H1 (cell line): ENCODE results near the gene HMGN1. TPM values are rescaled to one million over a fixed set of nuclear protein-coding genes. Genes with fewer than 3 reads are reported as not detected.

Source experiments
- CTCF ChIA-PET: fragments of 300-600 bp; sonication (Branson Sonifier 250); formaldehyde crosslinking; loops from one replicate; lab custom pipeline; 2021; ENCODE audit not compliant: partially characterized antibody; lab: Charles Lee
- POLR2A ChIA-PET: fragments of 300-600 bp; sonication (Branson Sonifier 250); formaldehyde crosslinking; loops from one replicate; lab custom pipeline; 2021; ENCODE audit warnings: inconsistent platforms; ENCODE audit not compliant: partially characterized antibody; lab: Charles Lee
- DNase-seq, 2 experiments: peaks; one replicate each; pipeline versions ENCODE4 v3.0.0 to v3.0.0-alpha.2; 2010 to 2022; ENCODE audit warnings: low spot score in 2 of 2, low read depth in 1 of 2, mixed read lengths in 1 of 2
- FAIRE-seq: peaks from 2 replicates; lab custom pipeline; 2011; peaks lifted over from hg19 to GRCh38; lab: Jason Lieb, UNC
- H2AFZ ChIP-seq: 2 replicates; pipeline ENCODE4 v1.8.1; 2012; ENCODE audit warnings: low read length, inconsistent platforms
- H2AK5ac ChIP-seq: 2 replicates; pipeline ENCODE4 v1.6.1; 2013; ENCODE audit warnings: low read depth, low read length
- H2BK120ac ChIP-seq: replicated peaks from 2 replicates; pipeline ENCODE3; 2013; ENCODE audit warnings: low read depth, low read length, inconsistent platforms
- H2BK12ac ChIP-seq: 2 replicates; pipeline ENCODE4 v1.6.1; 2013; ENCODE audit warnings: low read depth, low read length
- H2BK15ac ChIP-seq: 2 replicates; pipeline ENCODE4 v1.6.1; 2013; ENCODE audit warnings: low read length
- H2BK20ac ChIP-seq: 2 replicates; pipeline ENCODE4 v1.6.1; 2013; ENCODE audit warnings: low read length
- H2BK5ac ChIP-seq: 2 replicates; pipeline ENCODE4 v1.6.1; 2013; ENCODE audit warnings: low read depth, low read length
- H3K14ac ChIP-seq: 2 replicates; pipeline ENCODE4 v1.6.1; 2013; ENCODE audit warnings: inconsistent platforms; ENCODE audit not compliant: insufficient read length
- H3K18ac ChIP-seq: 2 replicates; pipeline ENCODE4 v1.6.1; 2013; ENCODE audit warnings: low read length; ENCODE audit errors: extremely low read depth
- H3K23ac ChIP-seq: 2 replicates; pipeline ENCODE4 v1.6.1; 2013; ENCODE audit warnings: inconsistent platforms; ENCODE audit not compliant: insufficient read length
- H3K23me2 ChIP-seq: 2 replicates; pipeline ENCODE4 v1.6.1; 2013; ENCODE audit warnings: low read depth, low read length
- H3K27ac ChIP-seq: 2 replicates; pipeline ENCODE4 v1.6.1; 2011; ENCODE audit warnings: low read depth, low read length, inconsistent platforms
- H3K27me3 ChIP-seq, 4 experiments: replicated peaks in 1 of 4; 1 replicate in 1 of 4; 2 replicates in 3 of 4; pipeline versions ENCODE4 v1.6.1 to v1.8.1; 2011 to 2013; ENCODE audit warnings: low read length in 3 of 4, mild to moderate bottlenecking in 3 of 4, inconsistent platforms in 2 of 4, mixed read lengths in 2 of 4, moderate library complexity in 1 of 4; ENCODE audit not compliant: control insufficient read depth in 3 of 4, insufficient read depth in 3 of 4; ENCODE audit errors: extremely low read depth in 1 of 4
- H3K36me3 ChIP-seq, 4 experiments: 2 replicates each; pipeline versions ENCODE4 v1.6.1 to v1.8.1; 2011 to 2013; ENCODE audit warnings: mild to moderate bottlenecking in 4 of 4, low read length in 3 of 4, moderate library complexity in 2 of 4, control low read depth in 1 of 4, inconsistent platforms in 1 of 4; ENCODE audit not compliant: insufficient read depth in 4 of 4, control insufficient read depth in 2 of 4
- H3K4ac ChIP-seq: replicated peaks from 2 replicates; pipeline ENCODE3; 2013; ENCODE audit warnings: low read length, low read depth, mixed read lengths, inconsistent platforms; ENCODE audit not compliant: insufficient read length
- H3K4me1 ChIP-seq, 4 experiments: replicated peaks in 1 of 4; 1 replicate in 1 of 4; 2 replicates in 3 of 4; pipeline versions ENCODE4 v1.6.1 to v1.8.1; 2011 to 2013; ENCODE audit warnings: low read length in 3 of 4, inconsistent platforms in 2 of 4, mixed read lengths in 1 of 4; ENCODE audit not compliant: insufficient read depth in 4 of 4, control insufficient read depth in 3 of 4
- H3K4me2 ChIP-seq, 2 experiments: 2 replicates each; pipeline versions ENCODE4 v1.6.1 to v1.8.1; 2011 to 2013; ENCODE audit warnings: low read depth in 2 of 2, low read length in 2 of 2, control low read depth in 1 of 2, inconsistent platforms in 1 of 2, mild to moderate bottlenecking in 1 of 2; ENCODE audit not compliant: insufficient read depth in 1 of 2
- H3K4me3 ChIP-seq, 4 experiments: fragments of 200-600, 300-600 bp in 1 of 4; sonication (generic), shearing (Covaris generic), sonication (Bioruptor Twin) in 1 of 4; 2 replicates each; pipeline versions ENCODE4 v1.5.1 to v1.8.1; 2011 to 2016; ENCODE audit warnings: low read length in 4 of 4, low read depth in 3 of 4, control low read depth in 2 of 4, inconsistent platforms in 2 of 4, mild to moderate bottlenecking in 2 of 4, mixed read lengths in 1 of 4, moderate library complexity in 1 of 4; ENCODE audit not compliant: insufficient read depth in 2 of 4; ENCODE audit errors: extremely low read depth in 1 of 4
- H3K56ac ChIP-seq: replicated peaks from 2 replicates; pipeline ENCODE3; 2013; ENCODE audit warnings: low read depth, mild to moderate bottlenecking, mixed read lengths, low read length, inconsistent platforms; ENCODE audit not compliant: insufficient read length
- H3K79me1 ChIP-seq: 2 replicates; pipeline ENCODE4 v1.6.1; 2013; ENCODE audit warnings: low read depth, low read length, control low read depth
- H3K79me2 ChIP-seq, 2 experiments: 2 replicates each; pipeline versions ENCODE4 v1.6.1 to v1.8.1; 2012 to 2013; ENCODE audit warnings: low read length in 2 of 2, mild to moderate bottlenecking in 2 of 2, inconsistent platforms in 1 of 2; ENCODE audit not compliant: insufficient read depth in 2 of 2, control insufficient read depth in 1 of 2
- H3K9ac ChIP-seq, 4 experiments: replicated peaks in 1 of 4; 1 replicate in 1 of 4; 2 replicates in 3 of 4; pipeline versions ENCODE4 v1.6.1 to v1.8.1; 2011 to 2013; ENCODE audit warnings: low read depth in 3 of 4, low read length in 3 of 4, control low read depth in 2 of 4, mild to moderate bottlenecking in 2 of 4, moderate library complexity in 2 of 4, inconsistent platforms in 1 of 4; ENCODE audit errors: extremely low read depth in 1 of 4
- H3K9me3 ChIP-seq, 2 experiments: 2 replicates each; pipeline versions ENCODE4 v1.6.1 to v1.8.1; 2012 to 2013; ENCODE audit warnings: mild to moderate bottlenecking in 2 of 2, moderate library complexity in 2 of 2, control low read depth in 1 of 2, inconsistent platforms in 1 of 2, low read depth in 1 of 2, low read length in 1 of 2, mixed read lengths in 1 of 2; ENCODE audit not compliant: insufficient read depth in 2 of 2
- H4K20me1 ChIP-seq, 2 experiments: replicated peaks in 1 of 2; 2 replicates each; pipeline versions ENCODE3 to v1.8.1; 2011 to 2013; ENCODE audit warnings: inconsistent platforms in 2 of 2, low read length in 2 of 2, mild to moderate bottlenecking in 1 of 2; ENCODE audit not compliant: insufficient read depth in 2 of 2, control insufficient read depth in 1 of 2
- H4K5ac ChIP-seq: 2 replicates; pipeline ENCODE4 v1.6.1; 2013; ENCODE audit warnings: low read length, low read depth, mixed read lengths, inconsistent platforms; ENCODE audit not compliant: insufficient read length
- H4K8ac ChIP-seq: 2 replicates; pipeline ENCODE4 v1.8.0; 2013; ENCODE audit warnings: mild to moderate bottlenecking, moderate library complexity, low read length, inconsistent platforms; ENCODE audit not compliant: insufficient read depth; ENCODE audit errors: extremely low read depth
- H4K91ac ChIP-seq: replicated peaks from 2 replicates; pipeline ENCODE3; 2013; ENCODE audit warnings: low read length, mixed read lengths, inconsistent platforms; ENCODE audit not compliant: insufficient read length
- BACH1 ChIP-seq: IDR thresholded peaks from 2 replicates; pipeline ENCODE4 v1.6.1; 2012; ENCODE audit warnings: low read length, improper control_type of control experiment
- CEBPB ChIP-seq: IDR thresholded peaks from 2 replicates; pipeline ENCODE4 v1.6.1; 2012; ENCODE audit warnings: low read depth, low read length
- EGR1 ChIP-seq: IDR thresholded peaks from 2 replicates; pipeline ENCODE4 v1.6.1; 2011; ENCODE audit warnings: low read depth, low read length, borderline replicate concordance
- MAX ChIP-seq: IDR thresholded peaks from 2 replicates; pipeline ENCODE4 v1.6.1; 2012; ENCODE audit warnings: inconsistent platforms
- POU5F1 ChIP-seq: IDR thresholded peaks from 2 replicates; pipeline ENCODE4 v1.6.1; 2011; ENCODE audit warnings: low read depth, mild to moderate bottlenecking, low read length, moderate library complexity
- SIX5 ChIP-seq: IDR thresholded peaks from 2 replicates; pipeline ENCODE4 v1.6.1; 2011; ENCODE audit warnings: mild to moderate bottlenecking, low read depth, low read length
- SP4 ChIP-seq: IDR thresholded peaks from 2 replicates; pipeline ENCODE4 v1.6.1; 2012; ENCODE audit warnings: low read length, inconsistent platforms
- TAF7 ChIP-seq: optimal IDR thresholded peaks from 2 replicates; pipeline ENCODE3; 2011; ENCODE audit warnings: low read depth, mild to moderate bottlenecking, inconsistent platforms, low read length, moderate library complexity, borderline replicate concordance
- WGBS, 2 experiments: shearing (Covaris generic) in 1 of 2; methylation state at CpG; one replicate each; pipeline versions ENCODE4 v1.1.6 to v1.1.7; 2013 to 2015; ENCODE audit warnings: low lambda C conversion rate in 2 of 2, mixed read lengths in 2 of 2, inconsistent platforms in 1 of 2, low coverage in 1 of 2, missing lambda C conversion rate in 1 of 2; ENCODE audit not compliant: insufficient replicate concordance in 2 of 2, insufficient coverage in 1 of 2, insufficient read length in 1 of 2; ENCODE audit errors: extremely low coverage in 1 of 2, missing lambda C conversion rate in 1 of 2; 5-methylcytosine and 5-hydroxymethylcytosine counted together
- polyA plus RNA-seq, 7 experiments: library from polyadenylated mRNA; depleted of rRNA in 3 of 7; stranded (reverse) in 5 of 7; unstranded in 2 of 7; fragments of >200 nt in 5 of 7; fragments of 200-250 nt in 2 of 7; gene quantifications; 1 replicate in 5 of 7; 2 replicates in 1 of 7; 4 replicates in 1 of 7; pipeline versions ENCODE4 v1.2.1 to v1.2.3, GENCODE V29; 2011 to 2013; ENCODE audit warnings: missing spikeins in 2 of 7, mixed read lengths in 2 of 7
- total RNA-seq: library from RNA; stranded (reverse); fragmentation: NEBNext Ultra II Directional; extraction: Animal tissue kit (Norgen Biotek cat#: 25700); gene quantifications from 2 replicates; pipeline ENCODE4 v1.2.1, GENCODE V29; 2021

Gene HMGN1
- total and polyA plus RNA-seq, 2 of the 8 experiments (the other 6 are each of a cell fraction or from before 2014, with no cell fraction given): 279 to 505 TPM

- Histone ChIP-seq H2BK15ac (no peak overlapping the region), H3K56ac (no peak overlapping the region), H4K5ac (no peak overlapping the region), H3K36me3 (no peaks in the 10 kb centered on the region), H3K23ac (no peak overlapping the region), H3K14ac (no peak overlapping the region), H3K79me1 (no peaks in the 10 kb centered on the region), H2BK20ac (no peak overlapping the region), H3K4me1 (peaks cover 2 to 9% (median 7%) of the 10 kb centered on the region in 4 experiments; a peak in 4 of 7 replicates), H3K23me2 (no peaks in the 10 kb centered on the region; the same call in 1 of the 2 replicates), H3K4ac (no peak overlapping the region), H4K91ac (no peak overlapping the region), H2BK120ac (no peak overlapping the region), H3K9ac (no peak overlapping the region), H3K4me3 (no peak overlapping the region), H3K9me3 (no peaks in the 10 kb centered on the region), H2BK5ac (no peak overlapping the region), H4K20me1 (no peaks in the 10 kb centered on the region), H3K27me3 (no peaks in the 10 kb centered on the region), H3K27ac (no peak overlapping the region), H2AK5ac (no peak overlapping the region), H3K18ac (no peak overlapping the region), H2BK12ac (no peak overlapping the region), H3K79me2 (no peaks in the 10 kb centered on the region; a peak in 1 of 4 replicates), H2AFZ (no peak overlapping the region), H4K8ac (no peak overlapping the region), H3K4me2 (no peak overlapping the region)
- no peak for DNase-seq
- FAIRE-seq: no peak
- 86% methylated on average over 3 of the region's 3 CpGs; no CpG with 5 or more reads in 1 of the 2 experiments for WGBS, 2 experiments
- POLR2A ChIA-PET: interaction anchor here (0.6 to 1.6 kb wide), 4 partner anchors 8 to 39 kb away, joined by 3 to 5 read pairs (median 4); no protein-coding TSS in a partner anchor
- no peak for TF ChIP-seq MAX
- TF ChIP-seq EGR1: no peak
- TF ChIP-seq SP4: no peak
- TF ChIP-seq CEBPB: no peak
- no peak for TF ChIP-seq TAF7
- TF ChIP-seq BACH1: no peak
- TF ChIP-seq POU5F1: no peak
- no peak for TF ChIP-seq SIX5
- CTCF ChIA-PET: interaction anchor here (0.7 to 0.9 kb wide), 2 partner anchors 10 to 28 kb away, joined by 3 to 4 read pairs; no protein-coding TSS in a partner anchor
Measured at GRCh38 chr21:39353295-39353694, 4.4 kb upstream of the HMGN1 start.
